H1 (cell line): Measurements from ENCODE around the gene MAGI2. TPM values are rescaled to one million over a fixed set of nuclear protein-coding genes. Genes with fewer than 3 reads are reported as not detected.

Source experiments
- CHD7 ChIP-seq: fragments of 300-600 bp; sonication (generic); IDR thresholded peaks from 2 replicates; pipeline ENCODE4 v1.7.1; 2012; ENCODE audit warnings: low read length, moderate library complexity, mild to moderate bottlenecking, inconsistent platforms; ENCODE audit not compliant: insufficient replicate concordance
- TEAD4 ChIP-seq: IDR thresholded peaks from 2 replicates; pipeline ENCODE4 v1.6.1; 2012; ENCODE audit warnings: low read depth, low read length, inconsistent platforms, mixed read lengths
- polyA plus RNA-seq, 7 experiments: library from polyadenylated mRNA; depleted of rRNA in 3 of 7; stranded (reverse) in 5 of 7; unstranded in 2 of 7; fragments of >200 nt in 5 of 7; fragments of 200-250 nt in 2 of 7; gene quantifications; 1 replicate in 5 of 7; 2 replicates in 1 of 7; 4 replicates in 1 of 7; pipeline versions ENCODE4 v1.2.1 to v1.2.3, GENCODE V29; 2011 to 2013; ENCODE audit warnings: missing spikeins in 2 of 7, mixed read lengths in 2 of 7
- total RNA-seq: library from RNA; stranded (reverse); fragmentation: NEBNext Ultra II Directional; extraction: Animal tissue kit (Norgen Biotek cat#: 25700); gene quantifications from 2 replicates; pipeline ENCODE4 v1.2.1, GENCODE V29; 2021

The MAGI2 gene
- total and polyA plus RNA-seq, 2 of the 8 experiments (the other 6 are each of a cell fraction or from before 2014, with no cell fraction given), result 6.0 to 27.3 TPM

- no peak for TF ChIP-seq CHD7
- TF ChIP-seq TEAD4, result no peak
- TF ChIP-seq, all 59 proteins: peak for 0
Observed at GRCh38 chr7:79217468-79217867, 236.0 kb downstream of the MAGI2 start (continued).
